GM19463 (cell line): ENCODE results near the gene C14orf93.
A peak's percentile ranks its signal among the peaks of the same experiment; 100 is the strongest.

Experiments
- ATAC-seq: cut with Tn5 transposase; IDR thresholded peaks from one replicate; pipeline ENCODE4 v1.9.1; 2021; ENCODE audit warnings: mild to moderate bottlenecking, moderate library complexity; ENCODE audit not compliant: unreplicated experiment

Gene C14orf93

GRCh38 chr14:22996768-22997654 lies 12.9 kb downstream of the C14orf93 start:
- ATAC-seq: no peak

DNA sequence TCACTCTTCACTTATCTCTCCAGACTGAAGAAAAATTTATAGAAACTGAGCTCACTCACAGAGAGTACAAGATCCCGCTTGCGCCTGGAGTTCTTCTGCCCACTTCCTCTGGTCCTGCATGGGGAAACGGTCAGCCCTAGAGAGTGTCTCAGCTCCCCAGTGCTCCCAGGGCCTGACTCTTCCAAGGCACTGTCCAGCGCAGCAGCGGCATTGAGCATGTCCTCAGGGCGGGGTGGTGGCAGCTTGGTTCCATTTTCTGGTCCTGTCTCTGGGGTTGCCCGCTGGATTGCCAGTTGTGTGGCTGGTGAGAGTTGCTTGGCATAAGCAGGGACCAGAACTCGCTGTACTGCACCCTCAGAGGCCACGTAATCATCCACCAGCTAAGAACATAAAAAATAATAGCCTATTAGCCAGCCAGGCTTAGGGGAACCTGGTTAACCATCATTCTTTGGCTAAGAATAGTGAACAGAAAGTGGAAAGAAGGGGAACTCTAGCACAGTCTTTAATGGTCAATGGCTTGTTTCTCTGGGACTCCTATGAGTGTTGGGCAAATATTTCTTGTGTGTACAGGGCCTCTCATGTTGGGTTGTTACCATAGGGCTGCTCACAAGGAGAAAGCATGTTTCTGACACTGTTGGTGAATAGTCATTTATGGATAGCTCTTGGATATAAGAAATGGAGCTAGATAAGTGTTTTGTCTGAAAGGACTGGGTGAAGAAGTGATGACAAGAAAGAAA lies 13.9 kb downstream of the C14orf93 start:
- no peak for ATAC-seq

DNA sequence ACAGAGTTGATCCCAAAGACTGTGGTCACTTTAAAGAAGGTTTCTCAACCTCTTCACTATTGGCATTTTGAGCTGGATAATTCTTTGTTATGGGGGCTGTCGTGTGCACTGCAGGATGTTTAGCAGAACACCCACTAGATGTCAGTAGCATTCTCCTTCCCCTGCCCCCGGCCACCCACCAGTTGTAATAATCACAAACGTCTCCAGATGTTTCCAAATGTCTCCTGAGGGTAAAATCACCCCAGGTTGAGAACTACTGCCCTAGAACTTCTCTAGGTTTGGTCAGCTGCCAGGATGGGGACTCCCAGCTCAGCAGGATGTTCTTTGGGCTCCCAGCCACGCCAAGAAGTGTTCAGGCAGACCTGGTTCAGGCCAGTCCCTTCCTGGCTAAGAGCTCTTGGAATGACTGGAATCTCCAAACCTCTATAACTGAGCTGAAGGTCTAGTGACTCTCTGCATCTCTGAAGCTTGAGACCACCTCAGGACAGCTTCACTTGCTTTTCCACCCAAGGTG lies 15.1 kb downstream of the C14orf93 start:
- ATAC-seq: no peak

- no peak for ATAC-seq
Observed at GRCh38 chr14:22993517-22993916, 16.4 kb downstream of the C14orf93 start.

GRCh38 chr14:22991852-22992251 lies 18.1 kb downstream of the C14orf93 start:
- ATAC-seq: no peak

GRCh38 chr14:22987291-22987690 lies 22.7 kb downstream of the C14orf93 start:
- no peak for ATAC-seq

DNA sequence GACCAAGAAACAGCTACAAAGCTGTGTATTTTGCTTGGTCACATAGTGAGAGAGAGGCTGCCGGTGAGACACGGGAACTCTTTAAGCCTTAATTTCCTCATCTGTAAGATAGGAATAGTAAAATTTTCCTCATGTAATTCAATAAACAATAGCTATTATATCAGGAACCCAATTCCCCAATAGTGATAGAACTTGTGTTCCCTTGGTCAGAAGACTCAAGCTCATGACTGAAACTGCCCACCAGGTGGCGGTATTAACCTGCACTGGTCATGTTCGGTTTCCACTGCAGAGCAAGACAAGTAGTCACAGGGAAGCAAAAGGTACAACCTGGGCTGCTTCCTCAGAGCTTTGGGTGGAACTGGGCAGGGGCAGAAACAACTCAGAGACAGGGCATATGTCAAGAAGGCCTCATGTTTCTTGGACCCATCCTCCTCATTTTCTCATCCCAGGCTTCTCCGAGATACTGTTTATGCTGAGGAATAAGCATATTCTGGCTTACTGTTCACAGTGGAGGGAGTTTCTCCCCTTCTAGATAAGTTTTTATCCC lies 23.4 kb downstream of the C14orf93 start:
- ATAC-seq: peak; percentile 58

DNA sequence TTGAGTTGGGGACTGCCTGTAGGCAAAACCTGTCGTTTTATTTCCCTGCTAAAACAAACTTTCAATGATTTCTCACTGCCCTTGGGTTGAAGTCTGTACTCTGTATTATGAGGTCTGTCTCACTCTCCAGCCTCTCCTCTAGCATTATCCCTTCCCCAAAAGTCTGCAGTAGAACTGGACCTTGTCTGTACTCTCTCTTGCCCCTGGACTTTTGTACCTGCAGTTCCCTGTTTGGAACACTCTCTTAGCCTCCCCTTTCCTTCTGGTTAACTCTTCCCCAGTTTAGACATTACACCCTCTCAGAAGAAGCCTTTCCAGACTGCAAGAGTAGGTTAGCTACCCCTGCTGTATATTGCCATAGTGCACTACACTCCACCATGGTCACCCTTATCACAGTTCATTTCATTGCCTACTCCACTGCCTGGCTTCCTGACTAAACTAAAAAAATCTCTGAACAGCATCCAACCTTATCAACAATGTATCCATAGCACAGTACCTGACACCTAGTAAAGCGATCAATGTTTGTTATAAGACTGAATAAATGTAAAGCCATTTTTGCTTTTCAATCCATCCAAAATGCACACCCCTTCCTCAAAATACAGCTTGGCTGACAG lies 23.9 kb downstream of the C14orf93 start:
- ATAC-seq: no peak

GRCh38 chr14:22984959-22985658 lies 24.8 kb downstream of the C14orf93 start:
- ATAC-seq: no peak

DNA sequence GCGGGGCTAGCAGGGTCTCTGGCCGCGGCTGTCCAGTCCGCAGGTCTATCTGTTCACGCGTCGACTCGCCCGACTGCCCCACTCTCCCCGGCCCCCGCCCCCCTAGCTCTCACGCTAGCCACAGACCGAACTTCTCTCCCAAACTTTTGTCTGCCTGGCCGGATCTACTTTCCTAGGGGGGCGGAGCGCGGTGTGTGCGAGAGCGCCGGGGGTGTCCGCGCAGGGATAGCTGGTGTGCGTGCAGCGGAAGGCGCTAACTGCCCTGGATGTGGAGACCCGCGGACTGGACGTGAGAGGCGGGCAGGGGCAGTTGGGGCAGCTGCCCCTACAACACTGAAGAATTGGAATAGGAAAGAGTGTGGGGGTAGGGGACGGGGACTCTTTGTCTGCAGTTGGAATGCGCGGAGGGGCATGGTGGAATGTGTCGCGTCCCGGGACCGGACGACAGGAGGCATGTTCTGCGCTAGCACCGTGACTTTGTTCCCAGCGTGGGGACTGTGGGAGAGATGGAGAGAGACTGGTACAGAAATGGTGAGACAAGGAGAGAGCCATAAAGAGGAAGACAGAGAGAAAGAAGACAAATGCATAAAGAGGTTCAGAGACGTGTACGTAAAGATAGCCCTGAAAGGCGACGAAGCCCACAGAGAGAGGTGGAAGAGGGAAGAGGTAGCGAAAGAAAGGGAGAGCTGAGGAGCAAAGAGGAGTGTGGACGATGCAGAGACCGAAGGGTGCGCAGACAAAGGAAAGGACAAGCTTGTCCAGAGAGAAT lies 27.3 kb downstream of the C14orf93 start, which contains the start of gene AJUBA:
TSS of gene AJUBA (minus strand) at position 75 of the 769 bp plus-strand sequence. CDS start 285 bp downstream, outside the sequence.
- ATAC-seq: no peak

DNA sequence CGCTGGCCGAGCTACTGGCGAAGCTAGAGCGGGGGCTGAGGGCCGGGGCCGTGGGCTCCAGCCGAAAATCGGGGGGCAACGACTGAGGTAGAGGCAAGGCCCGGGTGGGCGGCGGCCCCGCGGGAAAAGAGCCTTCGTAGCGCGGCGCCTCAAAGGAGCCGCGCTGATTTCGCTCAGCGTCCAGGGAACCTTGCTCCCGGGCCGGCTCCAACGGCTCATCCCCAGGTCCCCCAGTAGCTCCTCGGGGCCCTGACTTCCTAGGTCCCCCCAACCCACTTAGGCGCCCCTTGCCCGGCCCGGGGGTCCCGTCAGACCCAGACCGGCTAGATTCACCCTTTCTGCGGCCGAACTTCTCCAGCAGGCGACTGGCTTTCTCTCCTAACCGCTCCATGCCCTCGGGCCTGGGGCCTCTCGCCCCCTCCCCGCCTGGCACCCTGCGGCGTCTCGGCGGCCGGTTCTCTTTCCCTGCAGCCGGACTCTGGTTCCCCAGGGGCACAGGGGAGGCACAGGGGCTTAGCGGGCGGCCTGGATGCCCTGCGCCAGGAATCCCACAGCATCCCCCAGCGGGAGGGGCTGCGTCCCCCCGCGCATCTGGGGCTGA lies 28.0 kb downstream of the C14orf93 start:
- no peak for ATAC-seq

GRCh38 chr14:22981090-22981875 lies 28.7 kb downstream of the C14orf93 start:
- ATAC-seq: no peak

- ATAC-seq: no peak
Observed at GRCh38 chr14:22980672-22981089, 29.3 kb downstream of the C14orf93 start.

DNA sequence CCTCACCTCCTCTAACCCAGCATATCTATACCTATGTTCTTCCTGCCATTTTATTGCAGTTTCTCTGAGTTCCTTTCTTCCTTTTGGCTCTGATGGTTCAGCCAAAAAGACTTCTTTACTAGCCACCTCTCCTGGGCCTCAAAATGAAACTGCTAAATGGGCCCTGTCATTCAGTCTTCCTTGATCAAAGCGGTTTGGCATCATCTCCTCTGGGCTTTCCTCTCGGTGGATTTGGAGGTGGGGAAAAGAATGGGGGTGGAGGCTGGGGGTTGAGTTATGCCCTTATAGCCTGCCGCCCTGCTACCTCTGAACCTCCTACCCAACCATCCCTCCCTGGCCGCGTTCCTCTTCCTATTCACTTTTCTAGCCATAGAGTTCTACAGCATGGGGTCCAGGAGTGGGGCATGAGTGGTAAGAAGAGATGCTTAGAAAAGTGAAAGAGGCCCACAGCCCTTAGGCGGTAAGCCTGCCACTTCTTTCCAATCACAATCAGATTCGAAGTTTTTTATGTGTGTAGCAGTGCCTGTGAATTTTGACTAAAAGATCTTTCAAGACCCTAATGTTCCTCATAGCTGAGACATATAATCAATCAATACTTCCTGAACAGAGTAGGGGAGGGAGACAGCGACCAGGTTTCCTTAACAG lies 30.1 kb downstream of the C14orf93 start:
- no peak for ATAC-seq

DNA sequence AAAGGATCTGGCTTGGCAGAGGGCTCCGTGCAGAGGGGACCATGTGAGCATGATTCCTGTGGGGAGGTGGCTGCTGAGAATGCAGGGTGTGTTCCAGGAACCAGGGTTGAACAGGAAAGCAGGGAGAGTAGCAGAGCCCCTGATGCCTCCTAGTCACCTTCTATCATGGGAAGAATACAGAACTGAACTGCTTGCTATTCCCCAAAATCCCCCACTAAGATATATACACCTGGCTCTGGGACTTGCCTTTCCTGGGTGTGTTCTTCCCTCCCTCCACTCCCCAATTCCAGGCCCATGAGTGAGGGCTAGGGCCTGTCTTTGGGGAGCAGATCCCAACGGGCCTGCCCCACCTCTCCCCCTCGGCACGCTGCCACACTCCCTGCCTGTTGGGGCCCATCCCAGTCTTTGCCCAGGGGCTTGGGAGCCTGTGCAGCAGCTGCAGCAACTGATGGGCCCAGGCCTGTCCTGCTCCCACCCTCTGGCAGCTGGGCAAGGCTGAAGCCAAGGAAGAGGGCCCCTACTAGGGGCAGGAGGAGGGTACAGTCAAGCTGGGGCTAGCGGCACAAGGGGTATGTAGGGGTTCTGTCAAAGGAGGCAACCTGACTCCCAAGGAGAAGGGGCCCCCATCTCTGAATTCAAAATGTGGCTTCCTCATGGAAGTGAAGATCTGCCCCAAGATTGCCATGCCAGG lies 30.8 kb downstream of the C14orf93 start:
- ATAC-seq: no peak

GRCh38 chr14:22978487-22978837 lies 31.5 kb downstream of the C14orf93 start:
- no peak for ATAC-seq

GRCh38 chr14:22977684-22978486 lies 32.1 kb downstream of the C14orf93 start:
- ATAC-seq: no peak
